Endometrial microvascular endothelial cells (primary cell): ENCODE results near the gene MANF. TPM values are rescaled to one million over a fixed set of nuclear protein-coding genes. Genes with fewer than 3 reads are reported as not detected.

Experiments used
- in situ Hi-C: cut with HindIII; loops from 2 replicates; pipeline ENCODE4 v1.10.0; 2017; ENCODE audit warnings: low sequenced_read_pairs, low pct_unique_long_range_greater_than_20kb; ENCODE audit errors: inconsistent ontology term
- total RNA-seq: library from RNA; depleted of rRNA; stranded (reverse); fragments of >200 nt; gene quantifications from one replicate; pipeline ENCODE4 v1.2.3, GENCODE V29; 2015; ENCODE audit errors: inconsistent ontology term

The MANF gene
- total RNA-seq, result 103 TPM

DNA sequence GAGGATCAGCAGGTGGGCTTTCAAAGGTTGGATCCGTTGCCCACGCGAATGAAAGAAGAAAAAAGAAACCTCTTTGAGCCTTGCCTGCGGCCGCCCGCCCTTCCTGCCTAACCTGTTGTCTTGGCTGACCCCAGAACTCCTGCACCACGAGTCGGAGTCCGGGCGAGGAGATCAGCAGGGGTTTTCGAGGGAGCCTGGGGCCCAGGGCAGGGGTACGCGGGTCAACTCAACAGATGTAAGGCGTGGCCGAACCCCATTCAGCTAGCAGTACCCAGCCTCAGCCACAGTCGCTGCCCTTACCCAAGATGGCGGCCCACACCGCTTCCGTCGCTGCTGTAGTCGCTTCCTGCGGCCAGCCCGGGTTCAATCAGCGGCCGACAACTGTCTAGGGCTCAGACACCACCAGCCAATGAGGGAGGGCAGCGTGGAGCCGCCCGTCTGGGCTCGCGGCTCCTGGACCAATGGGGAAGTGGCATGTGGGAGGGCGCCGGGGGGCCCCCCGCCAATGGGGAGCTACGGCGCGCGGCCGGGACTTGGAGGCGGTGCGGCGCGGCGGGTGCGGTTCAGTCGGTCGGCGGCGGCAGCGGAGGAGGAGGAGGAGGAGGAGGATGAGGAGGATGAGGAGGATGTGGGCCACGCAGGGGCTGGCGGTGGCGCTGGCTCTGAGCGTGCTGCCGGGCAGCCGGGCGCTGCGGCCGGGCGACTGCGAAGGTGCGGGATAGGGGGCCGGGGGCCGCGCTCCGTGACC is at the start of gene MANF:
Gene MANF (plus strand): TSS at position 566 of the 748 bp plus-strand sequence. CDS start 52 bp downstream, at position 618.
- in situ Hi-C loops, result loop anchor here (25.0 kb wide), 2 partner anchors 273 to 773 kb away; partner anchors contain the start of genes CISH and MAPKAPK3

DNA sequence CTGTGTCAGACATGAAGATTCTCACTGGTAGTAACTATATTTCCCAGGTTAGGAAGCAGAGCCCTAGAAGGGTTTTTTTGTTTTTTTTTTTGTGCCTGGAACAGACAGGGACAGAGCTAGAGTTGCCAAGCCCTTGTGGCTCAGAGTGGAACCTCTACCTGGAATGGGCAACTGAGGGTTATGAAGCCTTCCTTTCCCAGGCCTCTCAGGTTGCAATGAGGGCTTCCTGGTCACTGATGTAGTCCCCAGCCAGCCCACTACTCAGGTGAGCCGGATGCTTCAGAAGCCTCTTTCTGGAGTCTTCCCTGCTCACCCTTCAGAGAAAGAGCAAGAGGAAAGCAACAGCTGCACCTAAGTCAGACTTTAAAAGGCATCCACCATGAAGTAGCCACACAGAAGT is 48.8 kb upstream of the MANF start:
- in situ Hi-C loops, result no loop called here

DNA sequence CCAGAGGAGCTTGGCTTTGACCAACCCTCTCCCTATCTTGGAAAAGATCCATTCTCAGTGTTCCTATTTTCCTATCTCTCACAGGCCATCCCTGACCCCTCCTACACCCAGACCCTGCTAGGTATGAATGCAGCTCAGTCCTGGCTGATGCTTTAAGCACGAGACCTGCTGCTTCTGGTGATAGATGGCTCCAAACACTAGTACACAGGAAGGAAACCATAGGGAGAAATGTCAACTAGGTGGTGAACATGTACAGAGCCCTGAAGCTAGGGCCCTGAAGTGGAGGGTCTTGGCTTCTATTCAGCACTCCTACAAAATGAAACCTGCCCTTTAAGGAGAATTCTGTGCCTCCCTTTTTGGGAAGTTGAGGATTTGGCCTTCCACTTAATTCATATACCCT is 47.4 kb upstream of the MANF start:
- in situ Hi-C loops, result no loop called here

DNA sequence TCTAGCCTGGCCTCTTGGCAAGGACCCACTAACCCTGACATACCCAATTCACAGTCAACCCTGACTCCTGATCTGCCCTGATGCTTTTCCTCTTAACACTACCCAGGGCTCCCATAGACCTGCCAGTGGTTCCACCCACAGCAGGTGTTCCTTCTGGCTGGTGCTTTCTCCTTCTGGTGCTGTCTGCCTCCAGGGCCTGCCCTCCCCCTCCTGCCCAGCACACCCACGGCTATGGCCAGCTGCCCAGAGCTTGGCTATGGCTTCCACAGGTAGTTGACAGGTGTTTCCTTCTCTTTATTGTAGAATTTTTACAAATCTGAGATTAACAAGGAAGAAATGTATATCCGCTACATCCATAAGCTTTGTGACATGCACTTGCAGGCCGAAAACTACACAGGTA is 46.5 kb upstream of the MANF start:
- in situ Hi-C loops, result no loop called here

DNA sequence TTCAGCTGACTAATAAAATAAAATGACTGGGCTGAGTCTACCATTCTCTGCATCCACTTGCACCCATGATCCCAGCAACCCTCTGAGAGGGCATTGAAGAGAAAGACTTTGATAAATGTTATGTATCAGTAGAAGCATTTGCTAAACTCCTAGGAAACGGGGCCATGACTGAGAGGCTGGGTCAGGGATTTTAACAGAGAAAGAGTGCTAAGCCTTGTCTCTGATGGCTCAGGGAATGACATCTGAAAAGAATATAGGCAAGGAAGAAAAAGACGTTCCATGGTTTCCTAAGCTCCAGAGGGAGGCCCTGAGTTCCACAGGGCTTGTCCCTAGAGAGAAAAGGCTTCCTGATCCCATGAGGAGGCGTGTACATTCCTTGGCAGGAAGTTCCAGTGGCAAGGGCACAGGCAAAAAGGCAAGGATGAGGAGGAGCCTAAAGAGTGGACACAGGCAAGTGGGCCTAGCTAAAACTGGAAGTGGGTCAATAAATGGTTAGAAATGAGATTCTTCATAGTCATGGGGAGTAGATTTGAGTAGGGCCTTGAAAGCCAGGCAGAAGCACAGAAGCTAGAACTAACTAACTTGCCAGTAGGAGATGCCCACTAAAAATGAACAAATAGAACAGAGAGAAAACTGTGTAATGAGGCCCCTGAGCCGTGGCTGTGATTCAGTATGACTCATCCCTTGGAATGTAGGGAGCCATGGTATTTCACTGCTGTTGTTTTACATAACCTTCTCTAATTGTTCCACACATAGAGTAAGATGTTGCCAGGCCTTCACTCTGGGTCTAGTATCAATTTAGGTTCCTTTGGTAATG is 44.9 kb upstream of the MANF start:
- in situ Hi-C loops, result no loop called here

DNA sequence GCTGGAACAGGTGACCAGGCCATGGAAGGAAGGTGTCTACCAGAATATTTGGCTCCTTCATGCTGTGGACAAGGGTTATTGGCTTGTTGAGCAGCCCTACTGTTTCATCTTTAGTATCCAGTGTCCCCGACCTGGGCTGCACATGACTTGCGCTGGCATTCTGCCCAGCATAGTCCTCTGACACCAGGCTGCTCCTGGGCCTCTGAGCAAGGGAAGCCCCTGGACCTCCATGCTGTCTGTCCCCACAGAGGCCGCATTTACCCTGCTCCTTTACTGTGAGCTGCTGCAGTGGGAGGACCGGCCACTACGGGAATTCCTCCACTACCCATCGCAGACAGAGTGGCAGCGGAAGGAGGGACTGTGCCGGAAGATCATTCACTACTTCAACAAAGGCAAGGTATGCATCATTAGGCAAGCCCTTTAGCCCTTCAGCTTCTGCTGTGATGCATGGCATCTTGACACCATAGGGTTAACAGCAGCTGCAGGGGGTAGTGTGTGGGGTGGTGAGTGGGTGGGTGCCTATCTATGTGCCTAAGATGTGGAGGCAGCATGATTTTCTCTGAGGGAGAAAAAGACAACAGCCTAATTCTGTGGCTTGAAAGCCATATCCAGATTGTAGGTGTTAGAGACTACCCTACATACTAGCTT is 44.0 kb upstream of the MANF start:
- in situ Hi-C loops, result no loop called here

DNA sequence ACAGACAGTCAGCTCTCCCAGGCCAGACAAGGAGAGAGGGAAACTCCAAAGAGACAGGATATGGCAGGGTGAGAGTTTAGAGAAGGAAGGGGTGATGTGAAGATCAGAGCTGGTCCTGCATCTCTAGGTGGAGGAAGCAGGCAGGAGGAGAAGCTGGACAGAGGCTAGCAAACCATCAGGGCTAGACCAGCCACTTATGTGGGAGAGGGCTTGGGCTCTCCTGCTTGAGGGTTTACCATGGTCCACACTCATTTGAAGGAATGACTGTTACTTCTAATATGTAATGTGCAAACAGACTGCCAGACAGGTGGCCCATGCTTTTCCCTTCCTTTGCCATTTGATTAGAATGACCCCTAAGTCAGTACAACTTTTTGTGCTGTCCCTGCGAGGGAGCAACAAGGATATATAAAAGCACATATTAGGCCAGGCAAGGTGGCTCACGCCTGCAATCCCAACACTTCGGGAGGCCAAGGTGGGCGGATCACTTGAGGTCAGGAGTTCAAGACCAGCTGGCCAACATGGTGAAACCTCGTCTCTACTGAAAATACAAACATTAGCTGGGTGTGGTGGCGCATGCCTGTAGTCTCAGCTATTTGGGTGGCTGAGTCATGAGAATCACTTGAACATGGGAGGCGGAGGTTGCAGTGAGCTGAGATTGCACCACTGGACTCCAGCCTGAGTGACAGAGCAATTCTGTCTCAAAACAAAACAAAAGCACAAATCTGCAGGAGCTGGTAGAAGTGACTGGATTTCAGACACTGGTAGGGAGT is 41.0 kb upstream of the MANF start:
- in situ Hi-C loops, result no loop called here

DNA sequence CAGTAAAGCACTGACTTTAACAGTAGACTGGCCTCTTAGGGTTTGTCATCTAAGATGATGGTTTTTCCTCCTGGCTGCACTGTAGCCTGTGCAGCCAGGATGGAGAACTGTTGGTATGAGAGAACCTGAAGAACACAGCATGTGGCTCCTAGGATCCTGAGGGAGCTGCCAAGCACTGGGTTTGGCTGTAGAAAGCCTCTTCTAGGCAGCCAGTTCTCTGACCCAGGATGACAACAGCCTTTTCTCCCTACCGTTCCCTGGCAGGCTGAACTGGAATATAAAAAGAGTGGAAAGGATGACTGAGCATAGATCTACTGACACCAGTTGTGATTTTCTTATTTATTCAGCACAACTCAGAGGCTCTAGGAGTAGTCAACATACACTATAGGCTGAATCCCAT is 34.3 kb upstream of the MANF start:
- in situ Hi-C loops, result no loop called here

DNA sequence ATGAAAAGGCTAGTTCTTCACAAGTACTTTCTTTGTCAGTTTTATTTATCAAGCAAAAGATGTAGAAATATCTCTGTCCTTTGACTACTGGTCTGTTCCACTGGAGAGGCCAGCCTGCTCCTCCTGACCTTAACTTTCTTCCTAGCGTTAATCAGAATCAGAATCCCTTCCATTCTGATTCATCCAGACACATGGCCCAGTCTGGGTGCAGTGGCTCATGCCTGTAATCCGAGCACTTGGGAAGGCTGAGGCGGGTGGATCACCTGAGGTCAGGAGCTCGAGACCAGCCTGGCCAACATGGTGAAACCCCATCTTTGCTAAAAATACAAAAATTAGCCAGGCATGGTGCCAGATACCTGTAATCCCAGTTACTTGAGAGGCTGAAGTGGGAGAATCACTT is 32.0 kb upstream of the MANF start:
- in situ Hi-C loops, result no loop called here

DNA sequence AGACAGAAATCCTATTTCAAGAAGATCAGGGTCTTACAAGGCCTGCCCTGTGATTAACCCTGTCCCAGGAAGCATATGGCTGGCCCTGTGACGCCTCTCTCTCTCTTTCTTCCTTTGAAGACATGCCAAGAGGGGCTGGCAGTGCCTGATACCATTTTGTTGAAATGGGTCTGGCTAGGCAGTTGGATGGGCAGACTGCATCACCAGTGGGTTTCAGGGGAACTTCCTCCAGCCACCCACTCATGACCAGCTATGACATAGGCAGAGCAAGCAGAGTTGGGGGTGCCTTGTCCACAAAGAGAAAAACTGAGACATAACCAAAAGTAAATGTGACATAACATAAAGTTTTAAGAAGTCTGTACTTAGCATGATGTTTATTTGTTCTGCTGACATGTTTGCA is 31.4 kb upstream of the MANF start:
- in situ Hi-C loops, result no loop called here

DNA sequence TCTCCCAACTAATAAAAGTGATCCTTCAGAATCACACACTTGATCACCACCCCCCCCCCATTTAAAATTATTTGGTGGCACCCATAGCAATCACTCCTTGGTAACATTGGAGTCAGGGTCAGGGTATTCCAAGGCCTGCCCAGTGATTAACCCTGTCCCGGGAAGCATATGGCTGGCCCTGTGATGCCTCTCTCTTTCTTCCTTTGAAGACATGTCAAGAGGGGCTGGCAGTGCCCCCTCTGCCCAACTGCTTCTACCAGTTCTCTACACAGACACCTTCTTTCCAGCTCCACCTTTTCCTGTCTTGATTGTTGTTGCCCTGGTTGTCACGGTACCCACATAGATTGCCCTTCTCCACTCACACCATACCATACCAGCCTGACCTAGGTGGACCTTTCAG is 30.9 kb upstream of the MANF start:
- in situ Hi-C loops, result no loop called here

DNA sequence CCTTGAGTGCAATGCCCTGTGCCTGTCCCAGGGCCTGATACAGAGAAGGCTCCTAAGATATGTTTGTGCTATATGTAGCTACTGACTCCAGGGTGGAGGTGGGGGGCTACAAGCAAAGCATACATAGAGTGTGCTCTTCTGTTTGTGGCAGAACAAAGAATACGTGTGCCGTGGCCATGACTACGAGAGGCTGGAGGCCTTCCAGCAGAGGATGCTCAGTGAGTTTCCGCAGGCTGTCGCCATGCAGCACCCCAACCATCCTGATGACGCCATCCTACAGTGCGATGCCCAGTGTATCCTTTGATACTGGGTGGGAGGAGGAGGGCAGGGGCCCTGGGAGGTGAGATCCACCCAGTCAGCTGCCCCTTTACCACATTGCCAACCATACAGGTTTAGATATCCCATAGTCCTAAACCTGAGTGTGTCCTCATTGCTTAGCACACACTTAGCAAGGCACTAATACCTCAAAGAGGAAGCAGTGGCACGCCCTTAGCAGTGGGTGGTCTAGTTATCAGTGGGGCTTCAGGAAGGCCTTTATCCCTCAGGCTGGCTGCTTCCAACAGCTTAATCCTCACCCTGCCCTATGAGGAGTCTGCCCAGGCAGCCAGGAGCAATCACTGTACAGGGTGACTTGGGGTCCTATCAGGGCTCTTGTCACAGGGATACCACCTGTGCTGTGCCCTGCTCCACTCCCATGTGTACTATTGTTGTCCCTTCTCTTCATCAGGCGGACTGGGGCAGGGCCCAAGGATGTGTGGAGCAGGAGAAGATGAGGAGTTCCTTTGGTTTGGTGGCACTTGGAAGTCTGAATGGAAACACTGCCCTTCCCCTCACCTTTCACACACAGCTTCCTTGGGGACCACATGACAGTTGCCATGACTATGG is 30.1 kb upstream of the MANF start:
- in situ Hi-C loops, result no loop called here

DNA sequence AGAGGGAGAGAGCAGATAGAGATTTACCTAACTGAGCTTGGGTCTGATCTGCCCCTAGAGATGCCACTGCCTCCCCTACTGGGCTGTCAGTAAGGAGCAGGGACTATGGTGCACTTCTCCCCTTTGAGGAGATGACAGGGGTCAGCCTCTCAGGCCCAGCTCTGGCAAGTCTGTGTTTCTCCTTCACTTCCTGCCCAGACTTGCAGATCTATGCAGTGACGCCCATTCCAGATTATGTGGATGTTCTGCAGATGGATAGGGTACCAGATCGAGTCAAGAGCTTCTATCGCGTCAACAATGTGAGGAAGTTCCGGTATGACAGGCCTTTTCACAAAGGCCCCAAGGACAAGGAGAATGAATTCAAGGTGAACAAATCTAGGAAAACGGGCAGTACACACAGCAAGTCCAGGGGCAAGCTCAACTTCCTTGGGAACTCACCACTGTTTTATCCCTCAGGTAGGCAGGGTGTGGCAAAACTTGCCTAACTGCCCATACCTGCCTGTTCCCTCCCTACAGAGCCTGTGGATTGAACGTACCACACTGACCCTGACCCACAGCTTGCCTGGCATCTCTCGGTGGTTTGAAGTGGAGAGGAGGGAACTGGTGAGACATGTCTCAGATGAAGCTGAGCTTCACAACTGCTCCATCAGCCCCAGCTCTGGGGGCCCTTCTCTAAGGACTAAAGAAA is 29.1 kb upstream of the MANF start:
- in situ Hi-C loops, result no loop called here

DNA sequence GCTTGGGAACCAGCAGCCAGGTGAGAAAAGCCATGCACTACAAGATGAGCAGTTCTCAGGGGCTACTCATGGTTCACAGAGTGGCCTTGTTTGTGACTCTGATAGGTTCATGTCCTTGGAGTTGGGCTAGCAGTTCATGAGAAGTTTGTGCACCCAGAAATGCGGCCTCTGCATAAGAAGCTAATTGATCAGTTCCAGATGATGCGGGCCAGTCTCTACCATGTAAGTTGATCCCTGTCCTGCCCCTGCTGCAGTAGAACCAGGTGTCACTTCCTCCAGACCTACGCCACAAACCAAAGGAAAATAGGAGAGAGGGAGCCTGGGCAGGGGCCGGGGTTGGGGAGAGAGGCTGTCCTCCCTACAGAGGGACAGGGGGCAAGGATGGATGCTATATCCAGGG is 27.2 kb upstream of the MANF start:
- in situ Hi-C loops, result no loop called here

DNA sequence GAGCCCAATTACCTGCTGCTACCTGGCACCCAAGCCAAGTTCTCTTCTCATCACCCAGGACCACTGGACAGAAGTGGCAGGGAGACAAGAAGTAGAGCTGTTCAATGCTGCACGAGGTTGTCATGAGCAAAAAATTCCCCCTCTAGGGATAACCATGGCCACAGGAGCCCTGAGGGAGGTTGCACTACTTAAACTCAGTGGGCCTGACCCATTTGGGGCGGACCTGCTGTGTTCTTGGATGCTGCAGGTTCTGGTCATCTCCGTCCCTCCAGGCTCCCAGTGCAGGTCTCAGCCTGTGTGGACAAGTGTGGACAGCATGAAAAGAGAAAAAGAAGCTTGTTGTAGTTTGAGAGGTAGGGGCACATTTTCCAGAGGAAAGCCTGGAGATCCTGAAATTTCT is 26.1 kb upstream of the MANF start:
- in situ Hi-C loops, result no loop called here

DNA sequence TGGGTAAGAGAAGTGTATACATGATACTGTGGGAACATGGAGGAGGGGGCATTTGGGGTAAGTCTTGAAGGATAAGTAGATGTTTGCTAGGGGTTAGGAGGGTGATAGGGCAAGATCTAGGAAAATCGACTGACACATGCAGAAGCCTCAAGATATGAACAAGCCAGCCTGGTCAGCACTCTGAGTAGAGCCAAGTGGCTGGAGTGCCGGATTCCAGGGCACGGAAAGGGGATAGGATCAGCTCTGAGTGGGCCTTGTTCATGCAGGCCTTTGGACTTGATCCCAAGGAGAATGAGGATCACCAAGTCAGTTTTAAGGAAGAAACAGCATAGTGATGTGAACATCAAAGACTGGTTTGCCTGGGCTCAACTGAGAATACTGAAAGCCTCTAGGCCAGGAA is 24.3 kb upstream of the MANF start:
- in situ Hi-C loops, result no loop called here

DNA sequence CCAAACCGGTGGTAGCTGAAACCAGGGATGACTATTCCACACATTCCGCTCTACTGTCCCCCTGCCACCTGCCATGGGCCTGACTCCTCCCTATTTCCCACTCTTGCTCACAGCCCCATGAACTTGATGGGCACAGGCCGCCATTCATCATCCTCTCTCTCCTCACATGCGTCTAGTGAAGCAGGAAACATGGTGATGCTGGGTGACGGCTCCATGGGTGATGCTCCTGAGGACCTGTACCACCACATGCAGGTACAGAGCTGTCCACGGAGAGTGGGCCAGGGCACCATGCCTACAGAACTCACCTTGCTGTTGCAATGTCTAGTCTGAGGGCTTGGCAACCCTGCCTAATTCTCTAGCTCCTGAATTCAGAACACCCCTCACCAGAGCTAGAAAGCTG is 23.3 kb upstream of the MANF start:
- in situ Hi-C loops, result no loop called here

DNA sequence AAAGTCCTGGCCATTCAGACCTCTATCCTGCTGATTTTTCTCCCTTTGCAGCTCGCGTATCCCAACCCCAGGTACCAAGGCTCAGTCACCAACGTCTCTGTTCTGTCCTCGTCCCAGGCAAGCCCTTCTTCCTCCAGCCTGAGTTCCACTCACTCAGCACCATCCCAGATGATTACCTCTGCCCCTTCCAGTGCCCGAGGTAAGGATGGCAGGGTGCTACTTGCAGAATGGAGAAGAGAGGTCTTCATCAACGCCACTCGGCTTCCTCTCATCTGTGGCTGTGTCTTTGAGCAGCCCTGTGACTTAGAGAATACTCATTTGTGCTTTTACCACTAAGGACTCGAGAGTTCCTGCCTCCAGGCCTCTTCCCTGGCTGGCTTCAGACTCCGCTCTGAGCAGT is 22.6 kb upstream of the MANF start:
- in situ Hi-C loops, result no loop called here
